Effector CD4-positive, alpha-beta T cell (primary cell): Measurements from ENCODE around the gene ANXA8. TPM values are rescaled to one million over a fixed set of nuclear protein-coding genes. Genes with fewer than 3 reads are reported as not detected.
"Not testable (repeated sequence)": the region's sequence is repeated elsewhere in the genome, so short reads cannot be mapped to it uniquely, and the experiment has no call there.

ENCODE experiments used
- DNase-seq: peaks from one replicate; pipeline ENCODE4 v3.0.0-alpha.2; 2020
- total RNA-seq: gene quantifications from one replicate; lab custom pipeline; 2026; lab: John Stamatoyannopoulos, UW

The ANXA8 gene
- total RNA-seq, result not detected

GRCh38 chr10:47483923-47484322, at the start of gene ANXA8:
ANXA8 (minus strand) TSS chr10:47484115; CDS start chr10:47483933, 182 bp downstream.
- not testable (repeated sequence) for DNase-seq

- DNase-seq, result not testable (repeated sequence)
These were observed 39.6 kb upstream of the ANXA8 start, which contains the start of gene AGAP9 for GRCh38 chr10:47523475-47523874. AGAP9 (minus strand) TSS chr10:47523638; CDS start chr10:47523526, 112 bp downstream.

- DNase-seq, result not testable (repeated sequence)
These were observed 18.4 kb upstream of the ANXA8 start for GRCh38 chr10:47502313-47502712.

- DNase-seq, result not testable (repeated sequence)
These were observed 10.3 kb upstream of the ANXA8 start for GRCh38 chr10:47494226-47494625.

GRCh38 chr10:47491600-47491999, 7.7 kb upstream of the ANXA8 start, which contains the start of gene FAM25G:
FAM25G (minus strand) TSS chr10:47491700; CDS start chr10:47491674, 26 bp downstream.
- not testable (repeated sequence) for DNase-seq

GRCh38 chr10:47489630-47490029, 5.7 kb upstream of the ANXA8 start:
- DNase-seq, result not testable (repeated sequence)

- DNase-seq, result not testable (repeated sequence)
These were observed 2.0 kb upstream of the ANXA8 start for GRCh38 chr10:47485943-47486342.

GRCh38 chr10:47484786-47485185, 871 bp upstream of the ANXA8 start:
- not testable (repeated sequence) for DNase-seq

- DNase-seq, result not testable (repeated sequence)
These were observed 1.5 kb downstream of the ANXA8 start for GRCh38 chr10:47482367-47482766.

GRCh38 chr10:47481768-47482181, 2.1 kb downstream of the ANXA8 start:
- not testable (repeated sequence) for DNase-seq

- not testable (repeated sequence) for DNase-seq
These were observed 2.6 kb downstream of the ANXA8 start for GRCh38 chr10:47481182-47481766.

- DNase-seq, result not testable (repeated sequence)
These were observed 3.8 kb downstream of the ANXA8 start for GRCh38 chr10:47480133-47480532.

GRCh38 chr10:47478114-47478513, 5.8 kb downstream of the ANXA8 start:
- DNase-seq, result not testable (repeated sequence)

GRCh38 chr10:47477078-47477477, 6.8 kb downstream of the ANXA8 start:
- not testable (repeated sequence) for DNase-seq

GRCh38 chr10:47475101-47475500, 8.8 kb downstream of the ANXA8 start:
- DNase-seq, result not testable (repeated sequence)

- not testable (repeated sequence) for DNase-seq
These were observed 10.4 kb downstream of the ANXA8 start for GRCh38 chr10:47473516-47473915.

GRCh38 chr10:47472647-47473046, 11.3 kb downstream of the ANXA8 start:
- not testable (repeated sequence) for DNase-seq

GRCh38 chr10:47472072-47472471, 11.8 kb downstream of the ANXA8 start:
- not testable (repeated sequence) for DNase-seq

GRCh38 chr10:47468731-47469528, 15.0 kb downstream of the ANXA8 start:
- DNase-seq, result not testable (repeated sequence)

- not testable (repeated sequence) for DNase-seq
These were observed 16.0 kb downstream of the ANXA8 start for GRCh38 chr10:47467957-47468356.

- DNase-seq, result not testable (repeated sequence)
These were observed 16.5 kb downstream of the ANXA8 start for GRCh38 chr10:47467458-47467857.

GRCh38 chr10:47465216-47465917, 18.5 kb downstream of the ANXA8 start:
- DNase-seq, result not testable (repeated sequence)
